ENCODE results near the gene LPAR6.
"Not testable (repeated sequence)": the region's sequence is repeated elsewhere in the genome, so short reads cannot be mapped to it uniquely, and the experiment has no call there.

Gene LPAR6

DNA sequence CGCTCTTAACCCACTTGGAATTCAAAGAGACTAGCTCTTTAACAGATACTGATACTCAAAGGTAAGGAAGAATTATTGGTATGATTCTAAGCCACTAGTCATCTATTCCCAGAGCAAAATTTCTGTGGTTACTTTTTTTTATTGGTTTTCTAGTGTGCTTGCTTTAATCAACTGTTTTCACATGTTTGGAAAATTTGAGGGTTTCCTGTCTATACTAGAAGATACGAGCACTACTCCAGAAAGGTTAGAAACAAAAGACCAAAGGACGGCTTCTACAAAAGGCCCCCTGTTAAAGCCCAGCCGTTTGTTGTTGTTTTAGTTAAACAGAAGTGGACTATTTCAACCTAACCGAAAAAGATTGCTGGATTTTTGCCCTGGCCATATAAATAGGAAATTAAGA, 18.5 kb upstream of the LPAR6 start (continued):
- no peak for TF ChIP-seq ESRRG (CRISPR knock-in tag; IDR thresholded peaks at IDR 0.05)
- TF ChIP-seq, protein P1, sequence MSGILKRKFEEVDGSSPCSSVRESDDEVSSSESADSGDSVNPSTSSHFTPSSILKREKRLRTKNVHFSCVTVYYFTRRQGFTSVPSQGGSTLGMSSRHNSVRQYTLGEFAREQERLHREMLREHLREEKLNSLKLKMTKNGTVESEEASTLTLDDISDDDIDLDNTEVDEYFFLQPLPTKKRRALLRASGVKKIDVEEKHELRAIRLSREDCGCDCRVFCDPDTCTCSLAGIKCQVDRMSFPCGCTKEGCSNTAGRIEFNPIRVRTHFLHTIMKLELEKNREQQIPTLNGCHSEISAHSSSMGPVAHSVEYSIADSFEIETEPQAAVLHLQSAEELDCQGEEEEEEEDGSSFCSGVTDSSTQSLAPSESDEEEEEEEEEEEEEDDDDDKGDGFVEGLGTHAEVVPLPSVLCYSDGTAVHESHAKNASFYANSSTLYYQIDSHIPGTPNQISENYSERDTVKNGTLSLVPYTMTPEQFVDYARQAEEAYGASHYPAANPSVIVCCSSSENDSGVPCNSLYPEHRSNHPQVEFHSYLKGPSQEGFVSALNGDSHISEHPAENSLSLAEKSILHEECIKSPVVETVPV (CRISPR knock-in tag; IDR thresholded peaks at IDR 0.05) = no peak
- TF ChIP-seq RARB (CRISPR knock-in tag; IDR thresholded peaks at IDR 0.05) = no peak

DNA sequence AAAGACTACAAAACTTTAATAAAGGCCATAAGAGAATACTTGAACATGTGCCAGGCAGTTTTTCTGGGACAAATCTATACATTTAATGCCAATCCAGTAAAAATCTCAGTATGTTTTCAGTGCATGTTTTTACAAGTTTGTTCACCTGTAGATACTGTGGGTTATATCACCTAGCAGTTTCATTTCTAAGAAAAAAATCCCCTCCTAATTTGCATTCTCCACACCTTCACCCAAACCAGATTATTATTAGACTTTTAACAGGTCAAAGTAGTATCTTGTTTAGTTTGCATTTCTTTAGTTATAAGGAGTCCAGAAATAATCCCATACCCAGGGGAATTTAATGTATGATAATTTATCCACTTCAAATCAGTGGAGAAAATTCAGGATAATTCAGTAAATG, 17.0 kb upstream of the LPAR6 start:
- TF ChIP-seq, protein P1 (CRISPR knock-in tag; IDR thresholded peaks at IDR 0.05) = no peak
- TF ChIP-seq TCF4 (CRISPR knock-in tag; IDR thresholded peaks at IDR 0.05; ENCODE audit: borderline replicate concordance) = no peak
- TF ChIP-seq ARNTL (CRISPR knock-in tag; IDR thresholded peaks at IDR 0.05; ENCODE audit: borderline replicate concordance, low read depth) = no peak
- TF ChIP-seq, protein P2, sequence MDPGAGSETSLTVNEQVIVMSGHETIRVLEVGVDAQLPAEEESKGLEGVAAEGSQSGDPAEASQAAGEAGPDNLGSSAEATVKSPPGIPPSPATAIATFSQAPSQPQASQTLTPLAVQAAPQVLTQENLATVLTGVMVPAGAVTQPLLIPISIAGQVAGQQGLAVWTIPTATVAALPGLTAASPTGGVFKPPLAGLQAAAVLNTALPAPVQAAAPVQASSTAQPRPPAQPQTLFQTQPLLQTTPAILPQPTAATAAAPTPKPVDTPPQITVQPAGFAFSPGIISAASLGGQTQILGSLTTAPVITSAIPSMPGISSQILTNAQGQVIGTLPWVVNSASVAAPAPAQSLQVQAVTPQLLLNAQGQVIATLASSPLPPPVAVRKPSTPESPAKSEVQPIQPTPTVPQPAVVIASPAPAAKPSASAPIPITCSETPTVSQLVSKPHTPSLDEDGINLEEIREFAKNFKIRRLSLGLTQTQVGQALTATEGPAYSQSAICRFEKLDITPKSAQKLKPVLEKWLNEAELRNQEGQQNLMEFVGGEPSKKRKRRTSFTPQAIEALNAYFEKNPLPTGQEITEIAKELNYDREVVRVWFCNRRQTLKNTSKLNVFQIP (CRISPR knock-in tag; IDR thresholded peaks at IDR 0.05; ENCODE audit: borderline replicate concordance, low read depth) = no peak
- no peak for TF ChIP-seq SNAI2 (CRISPR knock-in tag; IDR thresholded peaks at IDR 0.05)
- no peak for TF ChIP-seq ZNF8 (CRISPR knock-in tag; IDR thresholded peaks at IDR 0.05)
- TF ChIP-seq, protein P3, sequence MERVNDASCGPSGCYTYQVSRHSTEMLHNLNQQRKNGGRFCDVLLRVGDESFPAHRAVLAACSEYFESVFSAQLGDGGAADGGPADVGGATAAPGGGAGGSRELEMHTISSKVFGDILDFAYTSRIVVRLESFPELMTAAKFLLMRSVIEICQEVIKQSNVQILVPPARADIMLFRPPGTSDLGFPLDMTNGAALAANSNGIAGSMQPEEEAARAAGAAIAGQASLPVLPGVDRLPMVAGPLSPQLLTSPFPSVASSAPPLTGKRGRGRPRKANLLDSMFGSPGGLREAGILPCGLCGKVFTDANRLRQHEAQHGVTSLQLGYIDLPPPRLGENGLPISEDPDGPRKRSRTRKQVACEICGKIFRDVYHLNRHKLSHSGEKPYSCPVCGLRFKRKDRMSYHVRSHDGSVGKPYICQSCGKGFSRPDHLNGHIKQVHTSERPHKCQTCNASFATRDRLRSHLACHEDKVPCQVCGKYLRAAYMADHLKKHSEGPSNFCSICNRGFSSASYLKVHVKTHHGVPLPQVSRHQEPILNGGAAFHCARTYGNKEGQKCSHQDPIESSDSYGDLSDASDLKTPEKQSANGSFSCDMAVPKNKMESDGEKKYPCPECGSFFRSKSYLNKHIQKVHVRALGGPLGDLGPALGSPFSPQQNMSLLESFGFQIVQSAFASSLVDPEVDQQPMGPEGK (CRISPR knock-in tag; IDR thresholded peaks at IDR 0.05; ENCODE audit: borderline replicate concordance) = no peak
- no peak for TF ChIP-seq CSDC2 (CRISPR knock-in tag; IDR thresholded peaks at IDR 0.05)
- no peak for TF ChIP-seq OSR1 (CRISPR knock-in tag; IDR thresholded peaks at IDR 0.05)
- no peak for TF ChIP-seq RARB (CRISPR knock-in tag; IDR thresholded peaks at IDR 0.05)
- TF ChIP-seq ZNF70 (CRISPR knock-in tag; IDR thresholded peaks at IDR 0.05) = no peak
- ATAC-seq = no peak

DNA sequence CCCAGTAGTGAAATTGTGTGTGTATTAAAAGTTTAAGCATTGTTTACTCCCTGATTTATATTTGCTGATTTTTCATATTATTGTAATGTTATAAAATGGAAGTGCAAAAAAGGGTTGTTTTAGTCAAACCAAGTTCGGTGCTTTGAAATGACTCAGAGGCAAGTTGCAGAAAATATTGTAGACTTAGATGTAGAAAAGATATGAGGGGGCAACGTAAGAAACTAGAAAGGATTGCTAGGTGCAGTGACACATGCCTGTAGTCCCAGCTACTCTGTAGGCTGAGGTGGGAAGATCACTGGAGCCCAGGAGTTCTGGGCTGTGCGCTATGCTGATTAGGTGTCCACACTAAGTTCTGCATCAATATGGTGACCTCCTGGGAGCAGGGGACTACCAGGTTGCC, 16.1 kb upstream of the LPAR6 start:
- TF ChIP-seq BACH2 (CRISPR knock-in tag; IDR thresholded peaks at IDR 0.05; ENCODE audit: borderline replicate concordance) (no peak), ZFP30 (CRISPR knock-in tag; IDR thresholded peaks at IDR 0.05) (no peak), TOX (CRISPR knock-in tag; IDR thresholded peaks at IDR 0.05; ENCODE audit: borderline replicate concordance) (no peak), RARB (CRISPR knock-in tag; IDR thresholded peaks at IDR 0.05) (no peak), PPARA (CRISPR knock-in tag; IDR thresholded peaks at IDR 0.05; ENCODE audit: borderline replicate concordance) (no peak), ISL1 (CRISPR knock-in tag; IDR thresholded peaks at IDR 0.05) (no peak), ARNTL (CRISPR knock-in tag; IDR thresholded peaks at IDR 0.05; ENCODE audit: borderline replicate concordance, low read depth) (no peak), GLIS3 (CRISPR knock-in tag; IDR thresholded peaks at IDR 0.05) (no peak), ZNF70 (CRISPR knock-in tag; IDR thresholded peaks at IDR 0.05) (no peak), SNAI2 (CRISPR knock-in tag; IDR thresholded peaks at IDR 0.05) (no peak), OSR1 (CRISPR knock-in tag; IDR thresholded peaks at IDR 0.05) (no peak), CSDC2 (CRISPR knock-in tag; IDR thresholded peaks at IDR 0.05) (no peak), ZNF8 (CRISPR knock-in tag; IDR thresholded peaks at IDR 0.05) (no peak)
- TF ChIP-seq, protein P2 (CRISPR knock-in tag; IDR thresholded peaks at IDR 0.05; ENCODE audit: borderline replicate concordance, low read depth) = no peak
- ATAC-seq = no peak

DNA sequence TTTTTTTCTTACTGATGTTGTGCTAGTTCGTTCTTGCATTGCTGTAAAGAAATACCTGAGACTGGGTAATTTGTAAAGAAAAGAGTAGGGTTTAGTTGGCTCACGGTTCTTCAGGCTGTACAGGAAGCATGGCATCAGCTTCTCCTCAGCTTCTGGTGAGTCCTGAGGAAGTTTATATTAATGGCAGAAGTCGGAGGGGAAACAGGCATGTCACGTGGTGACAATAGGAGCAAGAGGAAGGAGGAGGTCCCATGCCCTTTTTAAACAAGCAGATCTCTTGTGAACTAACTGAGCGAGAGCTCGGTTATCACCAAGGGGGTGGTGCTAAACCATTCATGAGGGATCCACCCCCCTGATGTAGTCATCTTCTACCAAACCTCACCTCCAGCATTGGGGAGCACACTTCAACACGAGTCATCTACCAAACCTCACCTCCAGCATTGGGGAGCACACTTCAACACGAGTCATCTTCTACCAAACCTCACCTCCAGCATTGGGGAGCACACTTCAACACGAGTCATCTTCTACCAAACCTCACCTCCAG, 13.9 kb upstream of the LPAR6 start:
- not testable (repeated sequence) for ATAC-seq

DNA sequence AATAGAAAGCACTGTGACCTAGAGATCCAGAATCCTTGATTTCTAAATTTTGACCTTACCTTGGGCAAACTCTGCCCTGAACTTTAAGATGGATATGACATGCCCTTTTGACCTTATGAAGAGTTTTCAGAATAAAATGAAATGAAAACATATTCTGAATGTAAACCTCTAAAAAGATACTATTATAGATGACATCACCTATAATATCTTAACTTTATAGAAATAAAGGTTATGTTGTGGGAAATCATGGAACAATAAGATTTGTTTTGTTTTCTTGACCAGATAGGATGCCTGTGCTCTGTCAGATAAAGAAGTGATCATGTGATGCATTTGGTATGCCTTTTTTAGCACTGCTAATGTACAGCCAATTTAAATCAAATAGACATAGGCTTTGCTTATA, 13.1 kb upstream of the LPAR6 start:
- no peak for ATAC-seq
- TF ChIP-seq ZNF565 (CRISPR knock-in tag; conservative IDR thresholded peaks at IDR 0.05; ENCODE audit: low read depth) (no peak), ZFP3 (CRISPR knock-in tag; IDR thresholded peaks at IDR 0.05) (no peak), ZNF8 (CRISPR knock-in tag; IDR thresholded peaks at IDR 0.05) (no peak), GLIS3 (CRISPR knock-in tag; IDR thresholded peaks at IDR 0.05) (no peak), ISL1 (CRISPR knock-in tag; IDR thresholded peaks at IDR 0.05) (no peak), RARB (CRISPR knock-in tag; IDR thresholded peaks at IDR 0.05) (no peak), ZFP30 (CRISPR knock-in tag; IDR thresholded peaks at IDR 0.05) (no peak)
